ENCODE results near the gene GMPPB. TPM values are rescaled to one million over a fixed set of nuclear protein-coding genes. Genes with fewer than 3 reads are reported as not detected.
"Not testable (repeated sequence)": the region's sequence is repeated elsewhere in the genome, so short reads cannot be mapped to it uniquely, and the experiment has no call there.

GMPPB gene
- total RNA-seq, 1 donor from 2014 or later, result 34.8 TPM

- no peak for DNase-seq (ENCODE audit: low read depth)
Measured at GRCh38 chr3:49714728-49715550, 8.8 kb downstream of the GMPPB start.

DNA sequence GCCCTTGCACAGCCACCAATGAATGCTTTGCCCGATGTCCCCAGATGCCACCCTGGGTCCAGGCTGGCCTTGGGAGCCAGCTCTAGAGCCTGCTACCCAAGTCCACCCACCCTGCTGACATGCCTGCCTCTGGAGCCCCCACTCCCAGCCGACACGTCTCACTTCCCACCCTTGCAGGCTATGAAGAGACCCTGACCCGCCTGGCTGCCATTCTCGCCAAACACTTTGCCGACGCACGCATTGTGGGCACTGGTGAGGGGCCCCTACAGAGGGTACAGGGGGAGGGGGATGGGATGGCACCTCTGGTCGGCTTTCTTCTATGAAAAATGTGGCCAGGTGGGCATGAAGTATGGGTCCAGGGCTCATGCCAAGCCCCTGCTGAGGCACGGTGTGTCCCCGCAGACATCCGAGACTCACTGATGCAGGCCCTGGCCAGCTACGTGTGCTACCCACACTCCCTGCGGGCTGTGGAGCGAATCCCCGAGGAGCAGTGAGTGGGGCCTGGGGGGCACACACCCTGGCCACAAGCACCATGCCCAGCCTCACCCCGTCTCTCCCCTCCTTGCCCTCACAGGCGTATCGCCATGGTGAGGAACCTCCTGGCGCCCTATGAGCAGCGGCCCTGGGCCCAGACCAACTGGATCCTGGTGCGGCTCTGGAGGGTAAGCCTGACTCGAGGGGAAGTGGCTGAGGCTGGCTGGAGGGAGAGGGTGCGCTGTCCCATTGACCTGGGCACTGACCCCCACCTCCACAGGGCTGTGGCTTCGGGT, 10.2 kb downstream of the GMPPB start:
- no peak for DNase-seq (ENCODE audit: low read depth)

DNA sequence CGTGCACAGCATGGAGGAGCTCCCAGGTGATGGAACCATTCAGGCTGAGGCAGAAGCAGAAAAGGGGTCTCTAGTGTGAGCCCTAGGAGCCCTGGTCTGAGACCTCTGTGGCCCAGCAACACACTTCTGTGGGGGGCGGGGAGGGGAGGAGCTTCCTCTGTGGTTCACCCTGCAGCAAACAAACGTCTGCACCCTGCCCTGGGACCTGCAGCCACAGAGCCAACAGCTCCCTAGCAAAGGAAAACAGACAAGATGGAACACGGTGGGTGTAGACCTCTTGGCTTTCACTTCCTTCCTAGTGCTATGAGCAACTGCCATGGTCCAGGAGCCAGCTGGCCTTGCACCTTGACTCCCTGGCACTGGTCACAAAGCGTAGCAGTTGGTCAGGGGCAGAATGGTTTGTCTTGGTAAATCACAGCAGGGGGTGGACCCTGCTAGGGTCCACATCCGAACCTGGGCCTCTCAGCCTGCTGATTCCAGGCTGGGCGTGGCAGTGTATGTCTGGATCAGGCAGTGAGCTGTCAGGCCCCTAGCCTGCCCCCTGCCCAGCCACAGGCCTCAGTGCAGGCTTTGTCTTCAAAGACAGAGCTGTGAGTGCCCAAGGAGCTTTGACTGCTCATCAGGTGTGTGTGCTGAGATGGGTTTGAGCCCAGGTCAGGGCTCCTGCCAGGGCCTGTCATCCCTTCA, 11.0 kb downstream of the GMPPB start:
- no peak for DNase-seq (ENCODE audit: low read depth)

DNA sequence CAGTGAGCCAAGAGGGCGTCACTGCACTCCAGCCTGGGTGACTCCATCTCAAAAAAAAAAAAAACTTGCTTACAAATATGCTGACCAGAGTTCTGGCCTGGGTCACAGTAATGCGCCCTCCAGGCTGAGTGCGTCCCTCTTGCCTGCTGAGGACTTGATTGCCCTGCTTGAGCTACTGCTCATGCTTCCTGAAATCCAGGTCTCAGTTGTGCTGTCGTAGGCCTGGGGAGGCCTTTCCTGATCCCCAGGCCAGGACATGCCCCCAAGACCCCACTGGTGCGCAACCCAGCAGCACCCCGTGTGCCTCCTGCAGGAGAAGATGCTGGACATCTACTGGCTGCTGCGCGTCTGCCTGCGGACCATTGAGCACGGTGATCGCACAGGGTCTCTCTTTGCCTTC, 11.6 kb downstream of the GMPPB start:
- no peak for DNase-seq (ENCODE audit: low read depth)

DNA sequence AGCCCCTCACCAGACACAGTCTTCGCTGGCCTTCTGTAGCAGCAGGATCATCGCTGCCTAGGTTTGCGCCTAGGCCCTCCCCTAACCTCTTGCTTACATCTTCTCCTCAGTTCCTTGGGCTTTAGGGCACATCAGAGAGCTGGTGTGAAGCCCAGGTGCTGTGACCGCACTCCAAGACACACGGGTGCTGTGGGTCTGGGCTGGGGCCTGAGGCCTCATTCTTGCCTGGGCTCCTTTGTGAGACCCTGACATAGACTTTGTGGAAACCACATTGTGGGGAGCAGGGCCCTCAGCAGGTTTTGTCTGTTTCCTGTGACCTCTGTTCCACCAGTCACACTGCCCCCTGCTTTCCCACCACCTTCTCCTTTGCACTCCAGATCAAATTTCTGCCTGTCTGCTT, 12.3 kb downstream of the GMPPB start:
- DNase-seq (ENCODE audit: low read depth), result no peak

DNA sequence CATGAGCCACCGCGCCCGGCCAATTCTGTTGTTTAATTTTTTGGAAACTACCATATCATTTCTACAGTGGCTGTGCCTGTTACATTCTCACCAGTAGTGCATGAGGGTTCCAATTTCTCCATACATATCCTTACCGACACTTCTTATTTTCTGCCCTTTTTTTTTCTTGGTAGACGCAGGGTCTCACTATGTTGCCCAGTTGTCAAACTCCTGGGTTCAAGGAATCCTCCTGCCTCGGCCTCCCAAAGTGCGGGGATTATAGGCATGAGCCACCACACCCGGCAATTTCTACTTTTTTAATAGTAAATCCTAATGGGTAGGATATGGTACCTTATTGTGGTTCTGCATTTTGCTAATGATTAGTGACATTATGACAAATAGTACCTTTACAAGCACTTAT, 13.9 kb downstream of the GMPPB start:
- DNase-seq (ENCODE audit: low read depth), result no peak

GRCh38 chr3:49707113-49707480, 16.7 kb downstream of the GMPPB start:
- DNase-seq (ENCODE audit: low read depth), result no peak

- no peak for DNase-seq (ENCODE audit: low read depth)
Measured at GRCh38 chr3:49706456-49707112, 17.2 kb downstream of the GMPPB start.

DNA sequence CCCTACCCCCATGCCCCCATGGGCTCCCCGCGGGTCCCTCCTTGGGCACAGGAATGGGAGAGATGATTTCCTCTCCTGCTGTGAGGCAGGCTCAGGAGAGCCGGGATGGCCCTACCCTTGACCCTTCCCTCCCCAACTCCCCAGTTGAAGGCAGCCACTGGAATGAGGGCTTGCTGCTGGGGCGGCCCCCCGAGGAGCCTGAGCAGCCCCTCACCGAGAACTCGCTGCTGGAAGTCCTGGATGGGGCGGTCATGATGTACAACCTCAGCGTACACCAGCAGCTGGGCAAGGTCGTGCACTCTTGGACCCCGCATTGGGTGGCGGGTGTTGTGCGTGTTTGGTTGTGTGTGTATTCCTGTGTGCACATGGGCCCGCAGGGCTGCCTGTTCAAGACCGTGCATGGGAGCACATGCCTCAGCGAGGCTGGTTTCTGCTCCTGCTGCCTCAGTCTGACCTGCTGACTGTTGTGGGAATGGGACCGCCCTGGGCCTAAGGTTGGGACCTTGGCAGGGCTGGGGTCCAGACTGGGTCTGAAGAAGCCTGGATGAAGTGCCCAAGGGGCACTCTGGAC, 18.3 kb downstream of the GMPPB start:
- DNase-seq (ENCODE audit: low read depth), result no peak

DNA sequence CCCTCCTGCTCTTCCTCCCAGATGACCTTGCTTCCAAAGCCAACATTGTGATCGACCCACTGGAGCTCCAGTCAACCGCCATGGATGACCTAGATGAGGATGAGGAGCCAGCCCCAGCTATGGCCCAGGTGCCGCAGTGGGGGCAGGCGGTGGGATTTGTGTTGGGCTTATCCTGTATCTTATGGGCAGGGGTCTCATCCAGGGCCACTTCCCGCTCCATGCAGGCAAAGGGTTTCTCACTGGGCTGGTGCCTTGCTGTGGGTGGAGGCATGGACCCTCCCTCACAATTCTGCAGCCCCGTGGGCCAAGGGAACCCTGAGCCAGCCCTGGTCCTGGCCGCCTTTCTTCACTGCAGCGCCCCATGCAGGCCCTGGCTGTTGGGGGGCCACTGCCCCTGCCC, 19.1 kb downstream of the GMPPB start:
- no peak for DNase-seq (ENCODE audit: low read depth)

- no peak for DNase-seq (ENCODE audit: low read depth)
Measured at GRCh38 chr3:49703956-49704355, 19.8 kb downstream of the GMPPB start.

GRCh38 chr3:49703443-49703927, 20.3 kb downstream of the GMPPB start:
- DNase-seq (ENCODE audit: low read depth), result peak; percentile 47

- no peak for DNase-seq (ENCODE audit: low read depth)
Measured at GRCh38 chr3:49702672-49703071, 21.1 kb downstream of the GMPPB start.

DNA sequence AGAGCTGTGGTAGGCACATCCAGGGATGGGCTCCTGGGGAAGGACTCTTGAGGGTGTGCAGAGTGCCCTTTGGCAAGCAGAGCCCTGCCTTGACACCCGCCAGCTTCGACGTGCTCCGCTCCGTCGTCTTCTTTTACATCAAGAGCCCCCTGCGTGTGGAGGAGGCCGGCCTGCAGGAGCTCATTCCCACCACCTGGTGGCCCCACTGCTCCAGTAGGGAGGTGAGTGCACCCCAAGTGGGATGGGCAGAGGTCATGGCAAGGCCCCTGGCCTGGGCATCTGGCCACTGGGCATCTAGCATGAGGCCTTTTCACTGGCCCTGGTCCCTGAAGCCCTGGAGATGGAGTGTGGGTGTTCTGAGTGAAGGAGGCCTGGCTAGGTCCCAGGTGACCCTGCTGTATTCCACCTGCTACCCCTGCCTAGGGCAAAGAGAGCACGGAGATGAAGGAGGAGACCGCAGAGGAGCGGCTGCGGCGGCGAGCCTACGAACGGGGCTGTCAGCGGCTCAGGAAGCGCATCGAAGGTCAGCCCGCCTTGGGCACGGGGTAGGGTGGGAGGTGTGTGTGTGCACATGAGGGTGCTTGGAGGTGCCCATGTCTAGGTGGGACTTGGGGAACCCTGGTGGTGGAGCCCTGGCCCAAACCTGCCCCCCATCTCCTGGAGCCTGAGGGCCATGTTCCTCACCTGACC, 22.2 kb downstream of the GMPPB start:
- no peak for DNase-seq (ENCODE audit: low read depth)

GRCh38 chr3:49700453-49701128, 23.2 kb downstream of the GMPPB start:
- no peak for DNase-seq (ENCODE audit: low read depth)

- no peak for DNase-seq (ENCODE audit: low read depth)
Measured at GRCh38 chr3:49700014-49700413, 23.7 kb downstream of the GMPPB start.

DNA sequence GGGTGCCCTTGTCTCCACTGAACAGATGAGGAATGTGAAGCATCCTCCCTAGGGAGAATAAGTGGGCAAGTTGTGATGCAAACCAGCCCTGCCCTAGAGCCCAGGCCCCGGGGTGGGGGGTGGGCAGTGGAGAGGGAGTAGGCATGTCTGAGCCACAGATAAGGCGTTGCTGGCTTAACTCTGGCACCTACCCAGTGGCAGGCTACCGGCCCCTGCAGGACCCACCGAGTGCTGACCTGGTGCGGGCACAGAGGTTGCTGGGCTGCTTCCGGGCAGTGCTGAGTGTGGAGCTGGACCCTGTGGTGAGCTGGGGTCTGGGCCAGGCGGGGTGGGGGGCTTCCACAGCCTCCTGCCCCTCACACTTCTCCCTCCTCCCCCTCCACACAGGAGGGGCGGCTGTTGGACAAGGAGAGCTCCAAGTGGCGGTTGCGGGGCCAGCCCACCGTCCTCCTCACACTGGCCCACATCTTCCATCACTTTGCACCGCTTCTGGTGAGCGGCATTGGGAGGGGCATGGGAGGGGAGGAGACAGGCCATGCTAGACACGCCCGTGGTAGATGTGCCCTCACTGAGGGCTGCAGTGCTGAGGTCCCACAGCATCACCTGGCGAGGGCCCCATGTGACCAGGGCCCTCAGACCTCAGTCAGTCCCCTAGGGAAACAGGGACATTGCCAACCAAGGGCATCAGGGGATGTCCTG, 24.3 kb downstream of the GMPPB start:
- DNase-seq (ENCODE audit: low read depth), result no peak

DNA sequence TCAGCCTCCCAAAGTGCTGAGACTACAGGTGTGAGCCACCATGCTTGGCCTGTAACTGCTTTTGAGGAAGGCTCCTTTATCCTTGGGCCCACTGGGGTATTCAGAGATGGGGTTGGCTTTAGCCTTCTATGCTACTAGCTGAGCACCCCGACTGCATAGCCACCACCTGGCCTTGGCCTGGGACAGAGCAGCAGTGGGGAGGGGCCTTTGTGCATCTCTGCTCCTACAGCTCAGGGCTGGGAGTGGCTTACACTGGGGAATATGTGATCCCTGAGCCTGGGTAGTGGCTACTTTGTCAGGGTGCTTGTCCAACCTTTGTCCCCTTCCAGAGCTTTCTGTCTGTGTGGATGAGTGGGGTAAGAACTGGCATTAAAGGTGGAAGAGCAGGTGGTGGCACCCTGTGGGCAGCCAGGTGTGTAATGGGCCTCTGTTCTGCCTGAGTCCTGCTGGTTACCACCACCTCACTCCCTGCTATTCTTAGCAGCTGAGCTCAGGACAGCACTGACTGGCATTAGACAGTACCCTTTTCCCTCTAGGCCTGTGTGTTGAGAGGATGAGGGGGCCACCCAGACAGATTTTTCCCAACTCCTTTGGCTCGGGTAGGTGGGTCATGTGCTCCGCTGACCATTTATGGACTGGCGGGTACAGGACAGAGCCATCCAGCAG, 28.3 kb downstream of the GMPPB start:
- not testable (repeated sequence) for DNase-seq (ENCODE audit: low read depth)

- DNase-seq (ENCODE audit: low read depth), result not testable (repeated sequence)
Measured at GRCh38 chr3:49694409-49695070, 29.2 kb downstream of the GMPPB start.
